Adrenal gland (tissue), 5 donors: ENCODE results near the gene KLHL29.

Source experiments
- POLR2A ChIP-seq, 2 donors: fragments of 450-650 bp; IDR thresholded peaks; one replicate each; pipeline ENCODE4 v1.6.1; 2017; ENCODE audit warnings: antibody characterized with exemption in 2 of 2, mild to moderate bottlenecking in 2 of 2, moderate library complexity in 1 of 2
- TF ChIP-seq, protein P1 (sequence below), 6 experiments: fragments of 450-650 bp in 4 of 6; fragments of 200-600 bp in 2 of 6; sonication (generic) in 1 of 6; IDR thresholded peaks; 1 replicate in 5 of 6; 2 replicates in 1 of 6; pipeline versions ENCODE4 v1.5.1 to v1.8.0; 2016 to 2021; ENCODE audit warnings: antibody characterized with exemption in 6 of 6, mild to moderate bottlenecking in 2 of 6, moderate library complexity in 1 of 6
- donor health status: DM: no; HTN: no; CAD: no.

DNA sequence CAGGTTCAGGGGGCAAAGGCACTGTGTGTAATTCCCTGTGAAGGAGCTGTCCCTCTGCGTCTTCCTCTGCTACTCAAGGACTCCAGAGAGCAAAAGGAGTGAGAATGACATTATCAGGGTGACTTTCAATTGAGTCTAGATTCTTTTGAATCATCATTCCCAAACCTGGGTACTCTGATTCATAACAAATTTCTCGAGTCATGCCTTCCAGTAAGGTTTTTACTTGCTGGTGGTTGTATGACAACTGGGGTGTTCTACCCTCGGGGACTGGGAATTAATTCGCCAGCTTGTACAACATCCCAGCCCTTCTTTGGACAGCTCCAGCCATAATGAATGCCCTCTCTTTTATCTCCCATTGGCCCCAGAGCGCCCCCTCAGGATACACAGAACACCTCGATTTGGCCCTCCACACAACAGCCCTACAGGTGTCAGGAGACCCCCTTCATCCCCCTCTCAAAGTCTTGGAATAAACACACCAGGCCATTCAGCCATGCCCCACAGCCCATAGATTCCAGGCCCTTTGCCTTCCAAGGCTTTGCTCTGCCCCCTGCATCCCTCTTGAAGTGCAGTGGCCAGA is 254.5 kb downstream of the KLHL29 start:
- TF ChIP-seq, protein P1, sequence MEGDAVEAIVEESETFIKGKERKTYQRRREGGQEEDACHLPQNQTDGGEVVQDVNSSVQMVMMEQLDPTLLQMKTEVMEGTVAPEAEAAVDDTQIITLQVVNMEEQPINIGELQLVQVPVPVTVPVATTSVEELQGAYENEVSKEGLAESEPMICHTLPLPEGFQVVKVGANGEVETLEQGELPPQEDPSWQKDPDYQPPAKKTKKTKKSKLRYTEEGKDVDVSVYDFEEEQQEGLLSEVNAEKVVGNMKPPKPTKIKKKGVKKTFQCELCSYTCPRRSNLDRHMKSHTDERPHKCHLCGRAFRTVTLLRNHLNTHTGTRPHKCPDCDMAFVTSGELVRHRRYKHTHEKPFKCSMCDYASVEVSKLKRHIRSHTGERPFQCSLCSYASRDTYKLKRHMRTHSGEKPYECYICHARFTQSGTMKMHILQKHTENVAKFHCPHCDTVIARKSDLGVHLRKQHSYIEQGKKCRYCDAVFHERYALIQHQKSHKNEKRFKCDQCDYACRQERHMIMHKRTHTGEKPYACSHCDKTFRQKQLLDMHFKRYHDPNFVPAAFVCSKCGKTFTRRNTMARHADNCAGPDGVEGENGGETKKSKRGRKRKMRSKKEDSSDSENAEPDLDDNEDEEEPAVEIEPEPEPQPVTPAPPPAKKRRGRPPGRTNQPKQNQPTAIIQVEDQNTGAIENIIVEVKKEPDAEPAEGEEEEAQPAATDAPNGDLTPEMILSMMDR (IDR thresholded peaks at IDR 0.05) = no peak
- no peak for TF ChIP-seq POLR2A (IDR thresholded peaks at IDR 0.05)
